ACC112 (cell line): ENCODE results near the gene RCSD1.
A peak's percentile ranks its signal among the peaks of the same experiment; 100 is the strongest.
"Not testable (repeated sequence)": the region's sequence is repeated elsewhere in the genome, so short reads cannot be mapped to it uniquely, and the experiment has no call there.

Experiments used
- H2AFZ ChIP-seq: fragments of 200-600 bp; sonication (generic); one replicate; pipeline ENCODE4 v1.6.0; 2017; ENCODE audit warnings: antibody characterized with exemption, low read length; ENCODE audit not compliant: unreplicated experiment
- H3K27ac ChIP-seq: fragments of 200-600 bp; sonication (generic); 2 replicates; pipeline ENCODE4 v1.5.1; 2014; ENCODE audit warnings: low read depth, mild to moderate bottlenecking, antibody characterized with exemption, low read length, moderate library complexity
- H3K27me3 ChIP-seq: fragments of 200-600 bp; sonication (generic); 2 replicates; pipeline ENCODE4 v1.6.1; 2014; ENCODE audit warnings: mild to moderate bottlenecking, antibody characterized with exemption, low read length, moderate library complexity, mixed read lengths; ENCODE audit not compliant: insufficient read depth
- H3K36me3 ChIP-seq: fragments of 200-600 bp; sonication (generic); 2 replicates; pipeline ENCODE4 v1.6.1; 2016; ENCODE audit warnings: mild to moderate bottlenecking, antibody characterized with exemption, low read length, moderate library complexity, mixed read lengths; ENCODE audit not compliant: insufficient read depth
- H3K4me1 ChIP-seq: fragments of 200-600 bp; sonication (generic); one replicate; pipeline ENCODE4 v1.6.1; 2016; ENCODE audit warnings: low read length, mixed read lengths; ENCODE audit not compliant: insufficient read depth, unreplicated experiment, control insufficient read depth
- H3K4me3 ChIP-seq: fragments of 200-600 bp; sonication (generic); 2 replicates; pipeline ENCODE4 v1.5.1; 2014; ENCODE audit warnings: mild to moderate bottlenecking, low read depth, low read length
- H3K79me2 ChIP-seq: fragments of 200-600 bp; sonication (generic); one replicate; pipeline ENCODE4 v1.6.0; 2016; ENCODE audit warnings: low read length; ENCODE audit not compliant: control insufficient read depth, unreplicated experiment, insufficient read depth

RCSD1 gene

DNA sequence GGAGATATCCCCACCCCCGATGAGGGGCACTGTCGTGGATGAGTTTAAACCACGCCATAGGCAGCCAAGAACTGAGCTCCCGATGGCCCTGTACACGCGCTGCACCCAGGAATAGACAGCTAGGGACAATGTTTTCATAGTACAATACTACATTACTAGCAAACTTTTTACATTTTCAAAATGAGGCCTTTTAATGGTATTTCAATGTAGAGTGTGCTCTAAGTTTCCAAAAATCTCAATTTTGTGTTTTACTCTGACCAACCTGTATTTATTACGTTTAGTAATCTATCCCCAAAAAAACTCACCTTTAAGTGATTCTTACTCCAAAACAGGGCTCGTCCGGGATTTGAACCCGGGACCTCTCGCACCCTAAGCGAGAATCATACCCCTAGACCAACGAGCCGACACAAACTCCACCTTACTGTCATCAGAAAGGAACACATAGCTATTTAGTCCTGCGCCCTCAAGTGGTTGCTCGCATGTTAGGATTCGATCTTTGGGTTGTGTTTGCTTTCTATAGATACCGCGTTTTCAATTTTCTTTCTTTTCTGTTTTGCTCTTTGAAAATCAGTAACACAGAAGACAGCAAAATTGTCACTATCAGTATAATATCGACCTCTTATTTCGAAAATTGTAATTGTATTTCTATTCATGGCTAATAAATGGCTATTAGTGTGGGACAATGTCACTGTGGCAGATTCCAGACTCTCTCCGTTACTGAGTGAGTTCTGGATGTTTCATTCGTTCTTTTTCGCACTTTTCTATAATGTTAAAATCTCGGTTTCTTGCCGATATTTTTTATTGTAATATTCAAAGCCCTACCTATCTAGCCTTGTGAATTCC lies 85.3 kb downstream of the RCSD1 start:
- peak overlapping the region; percentile 82 for H3K27ac ChIP-seq
- no peaks in the 10 kb centered on the region for H3K27me3 ChIP-seq
- no peaks in the 10 kb centered on the region for H3K4me1 ChIP-seq
- H3K4me3 ChIP-seq, result peak overlapping the region; percentile 86
- peak overlapping the region; percentile 96 for H2AFZ ChIP-seq
- H3K36me3 ChIP-seq, result no peaks in the 10 kb centered on the region
- no peaks in the 10 kb centered on the region for H3K79me2 ChIP-seq

DNA sequence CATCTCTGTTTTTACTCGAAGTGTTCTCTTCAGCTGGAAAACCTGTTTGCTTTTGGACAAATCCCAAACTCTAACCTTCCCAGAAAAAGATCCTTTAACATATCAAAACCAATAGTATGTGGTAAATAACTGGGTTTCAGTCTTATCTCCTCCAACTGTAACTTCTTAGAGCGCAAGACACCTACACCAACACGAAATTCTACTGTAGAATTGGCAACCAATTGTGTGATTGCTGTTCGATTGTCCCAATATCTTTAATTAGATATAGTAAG lies 85.9 kb downstream of the RCSD1 start:
- Histone ChIP-seq H2AFZ (peak overlapping the region; percentile 96), H3K4me1 (peaks cover 4% of the 10 kb centered on the region), H3K36me3 (no peaks in the 10 kb centered on the region), H3K4me3 (peak overlapping the region; percentile 86), H3K27ac (peak overlapping the region; percentile 5), H3K27me3 (no peaks in the 10 kb centered on the region), H3K79me2 (no peaks in the 10 kb centered on the region)

DNA sequence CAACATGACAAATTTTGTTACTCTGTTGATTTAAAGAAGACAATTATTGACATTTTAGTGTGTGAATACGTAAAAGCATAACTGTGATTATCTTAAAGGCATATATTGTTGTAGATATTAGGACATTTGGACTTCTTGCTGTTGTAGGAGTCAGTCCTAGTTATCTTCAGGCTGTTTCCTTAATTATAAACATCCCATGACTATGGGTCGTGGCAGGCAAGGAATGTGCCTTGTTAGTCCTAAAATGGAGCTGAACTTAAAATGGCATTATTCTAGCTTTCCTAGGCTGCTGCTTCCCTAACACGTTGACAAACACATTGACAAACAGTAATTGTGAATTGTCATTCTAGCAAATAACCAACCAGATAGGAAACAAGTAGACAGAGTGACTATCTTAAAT lies 87.3 kb downstream of the RCSD1 start:
- Histone ChIP-seq H3K27ac (no peak overlapping the region), H3K79me2 (peaks cover 5% of the 10 kb centered on the region), H3K27me3 (no peaks in the 10 kb centered on the region), H2AFZ (no peak overlapping the region), H3K4me1 (peaks cover 4% of the 10 kb centered on the region), H3K4me3 (no peak overlapping the region), H3K36me3 (no peaks in the 10 kb centered on the region)

DNA sequence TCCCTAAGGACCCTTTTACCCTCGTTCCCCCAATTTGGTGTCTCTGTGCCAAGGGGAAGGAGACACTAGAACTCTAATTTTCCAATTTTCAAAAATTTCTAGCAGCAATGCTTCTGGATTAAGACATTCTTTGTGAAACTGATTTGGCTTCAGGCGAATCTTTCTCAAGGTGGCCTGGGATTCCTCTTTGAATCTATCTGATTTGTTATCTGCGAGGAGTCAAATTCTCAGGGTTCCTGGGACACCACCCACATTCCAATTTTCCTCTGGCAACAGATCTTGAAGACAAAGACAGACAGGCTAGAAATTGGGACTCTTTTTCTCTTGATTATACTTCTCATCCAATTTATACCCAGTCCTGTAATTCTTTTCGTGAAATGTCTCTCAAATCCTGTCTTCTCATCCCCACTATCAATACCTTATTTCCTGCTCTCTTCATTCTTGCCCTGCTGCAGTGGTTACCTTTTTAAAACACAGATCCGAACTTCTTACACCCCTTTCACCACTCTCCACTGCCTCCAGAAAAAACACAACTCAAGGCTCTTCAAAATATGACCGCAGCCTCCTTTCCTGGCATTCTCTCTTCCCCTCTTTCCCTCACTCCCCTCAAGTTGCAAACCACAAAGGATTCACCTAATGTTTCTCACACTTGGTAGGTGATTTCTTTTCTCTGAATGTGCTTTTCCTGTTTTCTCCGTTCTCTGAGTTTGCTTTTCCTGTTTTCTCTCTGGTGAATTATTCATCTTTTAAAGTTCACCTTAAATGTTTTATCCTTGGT lies 89.1 kb downstream of the RCSD1 start:
- no peak overlapping the region for H3K4me3 ChIP-seq
- peaks cover 14% of the 10 kb centered on the region for H3K4me1 ChIP-seq
- H3K27me3 ChIP-seq, result no peaks in the 10 kb centered on the region
- no peak overlapping the region for H2AFZ ChIP-seq
- peaks cover 23% of the 10 kb centered on the region for H3K79me2 ChIP-seq
- H3K27ac ChIP-seq, result no peak overlapping the region
- no peaks in the 10 kb centered on the region for H3K36me3 ChIP-seq

DNA sequence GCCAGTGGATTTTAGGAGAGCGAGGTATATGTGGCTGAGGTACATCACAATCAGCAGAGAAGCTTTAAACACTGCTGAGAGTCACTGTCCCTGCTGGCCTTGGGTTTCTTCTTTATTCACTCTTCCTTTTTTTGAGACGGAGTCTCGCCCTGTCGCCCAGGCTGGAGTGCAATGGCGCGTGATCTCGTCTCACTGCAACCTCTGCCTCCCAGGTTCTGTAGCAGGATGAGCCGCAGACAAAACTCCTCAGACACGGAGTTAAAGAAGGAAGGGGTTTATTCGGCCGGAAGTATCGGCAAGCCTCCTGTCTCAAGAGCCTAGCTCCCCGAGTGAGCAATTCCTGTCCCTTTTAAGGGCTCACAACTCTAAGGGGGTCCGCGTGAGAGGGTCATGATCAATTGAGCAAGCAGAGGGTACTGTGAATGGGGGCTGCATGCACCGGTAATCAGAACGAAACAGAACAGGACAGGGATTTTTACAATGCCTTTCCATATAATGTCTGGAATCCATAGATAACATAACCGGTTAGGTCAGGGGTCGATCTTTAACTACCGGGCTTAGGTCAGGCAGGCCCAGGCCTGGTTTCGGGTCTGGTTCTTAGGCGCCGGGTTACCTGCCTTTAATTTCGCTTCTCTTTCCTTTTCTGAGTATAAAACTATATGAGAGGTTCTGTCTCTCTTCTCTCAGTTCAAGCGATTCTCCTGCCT lies 89.8 kb downstream of the RCSD1 start:
- Histone ChIP-seq H3K79me2 (peaks cover 31% of the 10 kb centered on the region), H3K4me1 (peaks cover 21% of the 10 kb centered on the region)
- not testable (repeated sequence) for H3K27ac ChIP-seq, H3K4me3 ChIP-seq, H2AFZ ChIP-seq, H3K36me3 ChIP-seq, H3K27me3 ChIP-seq

DNA sequence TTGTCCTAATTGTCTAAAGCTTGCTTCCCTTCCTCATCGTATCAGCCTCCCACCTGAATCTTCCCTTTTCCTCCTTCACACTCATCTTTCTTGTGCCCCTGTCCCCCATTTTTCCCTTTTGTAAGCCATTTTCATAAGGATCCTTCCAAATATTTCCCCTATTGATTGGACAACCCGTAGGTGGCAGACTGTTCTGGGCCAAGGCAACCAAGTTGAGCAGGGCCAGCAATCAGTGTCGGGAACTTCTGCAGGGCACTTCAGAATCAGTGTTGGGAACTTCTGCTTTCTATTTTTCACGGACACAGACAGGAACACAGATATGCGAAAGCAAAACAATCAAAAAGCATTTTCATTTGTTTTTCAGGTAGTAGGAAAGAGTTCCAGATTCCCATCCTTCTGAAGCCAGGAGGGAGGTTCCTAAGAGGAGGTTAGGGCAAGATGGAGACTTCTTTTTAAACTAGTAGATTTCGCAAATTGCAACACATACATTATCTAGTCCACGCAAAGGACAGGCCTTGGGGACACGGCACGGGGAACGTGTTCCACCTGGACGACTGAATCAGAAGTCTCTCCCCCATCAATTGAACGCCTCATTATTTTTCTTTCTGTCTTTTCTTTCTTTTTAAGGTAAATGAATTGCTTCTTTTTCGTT lies 91.1 kb downstream of the RCSD1 start:
- H2AFZ ChIP-seq, result peak overlapping the region; percentile 93
- H3K4me1 ChIP-seq, result peaks cover 23% of the 10 kb centered on the region
- peak overlapping the region; percentile 95 for H3K4me3 ChIP-seq
- H3K79me2 ChIP-seq, result peaks cover 40% of the 10 kb centered on the region
- peak overlapping the region; percentile 43 for H3K27ac ChIP-seq
- no peaks in the 10 kb centered on the region for H3K36me3 ChIP-seq
- no peaks in the 10 kb centered on the region for H3K27me3 ChIP-seq

DNA sequence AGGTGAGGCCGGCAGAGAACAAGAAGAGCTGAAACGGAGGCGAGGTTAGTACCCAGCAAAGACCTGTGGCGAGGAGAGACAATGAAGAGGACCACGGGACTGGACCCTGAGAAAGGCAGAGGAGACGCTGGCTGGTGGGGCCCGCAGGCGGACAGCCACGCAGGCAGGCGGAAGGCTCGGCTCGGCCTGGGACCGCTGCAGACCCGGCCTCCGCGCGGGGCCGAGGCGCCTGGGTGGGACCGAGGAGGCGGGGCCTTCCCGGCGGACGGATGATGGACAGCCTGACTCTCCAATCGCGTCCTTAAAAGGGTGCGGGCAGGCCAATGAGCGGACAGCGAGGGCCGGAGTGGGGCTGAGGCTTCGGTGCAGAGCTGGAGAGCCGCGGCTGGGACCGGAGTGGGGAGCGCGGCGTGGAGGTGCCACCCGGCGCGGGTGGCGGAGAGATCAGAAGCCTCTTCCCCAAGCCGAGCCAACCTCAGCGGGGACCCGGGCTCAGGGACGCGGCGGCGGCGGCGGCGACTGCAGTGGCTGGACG lies 91.7 kb downstream of the RCSD1 start, which contains the start of gene MPZL1:
Gene MPZL1 (plus strand): TSS at position 366 of the 535 bp plus-strand sequence. CDS start 170 bp downstream, outside the sequence.
- H2AFZ ChIP-seq, result peak within 1 kb of the TSS; percentile 93
- H3K4me1 ChIP-seq, result peaks cover 29% of the 10 kb centered on the region
- H3K36me3 ChIP-seq, result no peaks in the 10 kb centered on the region
- no peaks in the 10 kb centered on the region for H3K27me3 ChIP-seq
- H3K79me2 ChIP-seq, result peaks cover 46% of the 10 kb centered on the region
- H3K27ac ChIP-seq, result peak within 1 kb of the TSS; percentile 43
- peak within 1 kb of the TSS; percentile 95 for H3K4me3 ChIP-seq

DNA sequence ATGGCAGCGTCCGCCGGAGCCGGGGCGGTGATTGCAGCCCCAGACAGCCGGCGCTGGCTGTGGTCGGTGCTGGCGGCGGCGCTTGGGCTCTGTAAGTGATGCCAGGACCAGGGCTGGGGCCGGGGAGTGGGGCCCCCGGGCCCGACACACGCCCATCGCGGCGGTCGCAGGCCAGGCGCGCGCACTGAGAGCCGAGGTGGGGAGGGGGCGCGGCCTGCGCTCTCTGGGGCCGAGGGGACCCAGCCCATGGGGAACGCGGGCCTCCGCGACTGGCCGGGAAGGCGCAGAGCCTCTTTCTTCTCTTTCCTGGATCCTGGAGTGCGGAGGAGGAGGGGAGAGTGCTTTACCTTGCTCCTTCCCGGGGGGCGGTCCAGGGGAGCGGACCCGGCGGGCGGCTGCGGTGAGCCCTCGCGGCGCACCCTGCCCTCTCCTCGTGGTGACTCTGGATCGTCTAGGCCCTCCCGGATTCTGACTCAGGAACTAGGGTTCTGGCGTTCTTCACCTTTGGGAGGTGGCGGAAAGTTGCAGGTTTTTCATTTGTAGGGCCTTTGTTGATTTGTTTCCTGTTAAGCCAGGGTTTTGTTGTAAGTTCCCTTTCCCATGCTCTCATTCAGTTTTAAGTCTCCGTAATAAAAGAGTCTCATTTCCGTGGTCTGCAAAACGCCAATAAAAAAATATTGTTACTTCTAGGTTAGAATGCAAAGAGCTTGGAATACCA lies 92.3 kb downstream of the RCSD1 start:
- Histone ChIP-seq H3K27ac (peak overlapping the region; percentile 8; the same call in 1 of the 2 replicates), H3K79me2 (peaks cover 52% of the 10 kb centered on the region), H3K36me3 (no peaks in the 10 kb centered on the region), H2AFZ (peak overlapping the region; percentile 93), H3K4me1 (peaks cover 34% of the 10 kb centered on the region), H3K4me3 (peak overlapping the region; percentile 95), H3K27me3 (no peaks in the 10 kb centered on the region)

DNA sequence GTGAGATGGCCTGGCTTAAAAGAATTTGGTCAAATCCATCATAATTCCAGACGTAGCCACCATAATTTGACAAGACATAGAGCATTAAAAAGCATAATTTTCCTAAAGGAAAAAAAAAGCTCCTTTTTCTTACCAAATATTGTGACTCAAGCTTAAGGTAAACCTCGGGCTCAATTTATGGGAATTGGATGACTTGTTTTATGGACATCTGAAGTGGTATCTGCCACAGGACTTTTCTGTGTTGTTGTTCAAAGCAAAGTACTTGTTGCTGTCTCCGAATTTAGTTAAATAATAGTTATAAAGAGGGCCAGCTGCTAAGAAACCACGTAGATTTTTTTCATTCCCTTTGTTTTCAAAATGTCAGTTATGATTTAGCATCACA lies 92.8 kb downstream of the RCSD1 start:
- no peaks in the 10 kb centered on the region for H3K27me3 ChIP-seq
- peak overlapping the region; percentile 95 for H3K4me3 ChIP-seq
- peaks cover 58% of the 10 kb centered on the region for H3K79me2 ChIP-seq
- H2AFZ ChIP-seq, result peak overlapping the region; percentile 93
- H3K4me1 ChIP-seq, result peaks cover 37% of the 10 kb centered on the region
- H3K36me3 ChIP-seq, result no peaks in the 10 kb centered on the region
- peak overlapping the region; percentile 8; the same call in 1 of the 2 replicates for H3K27ac ChIP-seq
